ENCODE results near the gene TMEM266.

The TMEM266 gene

DNA sequence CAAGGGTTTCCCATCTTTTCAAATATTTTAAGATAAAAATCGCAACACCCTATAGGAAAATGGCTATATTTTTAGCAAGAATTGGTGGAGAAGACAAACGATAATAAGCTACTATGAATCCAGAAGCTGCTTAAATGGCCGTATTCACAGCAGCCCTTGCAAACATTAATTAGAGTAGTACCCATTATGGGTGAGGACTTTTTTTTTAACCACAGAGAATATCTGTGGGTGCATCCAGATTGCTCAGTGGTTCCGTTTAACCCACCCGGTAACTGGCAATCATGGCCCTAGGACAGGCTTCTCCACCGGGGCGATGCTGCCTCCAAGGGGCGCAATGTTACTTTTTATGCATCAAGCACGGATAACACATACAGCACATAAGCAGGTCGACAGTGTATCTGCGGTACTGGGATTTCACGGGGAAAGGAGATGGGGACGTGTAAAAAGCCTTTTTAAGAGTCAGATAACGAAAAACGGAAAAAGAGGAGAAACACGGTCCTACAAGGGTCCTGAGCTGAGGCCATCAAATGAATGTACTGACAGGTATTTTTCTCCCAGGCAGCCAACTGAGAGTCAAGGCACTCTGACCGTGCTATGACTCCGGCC lies 968 bp upstream of the TMEM266 start:
- H3K4me3 Mint-ChIP-seq: peak overlapping the region; percentile 75
- H3K27ac Mint-ChIP-seq: peak overlapping the region; percentile 49
- peaks cover 54% of the 10 kb centered on the region for H3K4me1 Mint-ChIP-seq (ENCODE audit: low read depth)
- no peaks in the 10 kb centered on the region for H3K36me3 Mint-ChIP-seq (ENCODE audit: low read depth)
- no peaks in the 10 kb centered on the region for H3K9me3 Mint-ChIP-seq
- H3K27me3 Mint-ChIP-seq: peaks cover 66% of the 10 kb centered on the region

DNA sequence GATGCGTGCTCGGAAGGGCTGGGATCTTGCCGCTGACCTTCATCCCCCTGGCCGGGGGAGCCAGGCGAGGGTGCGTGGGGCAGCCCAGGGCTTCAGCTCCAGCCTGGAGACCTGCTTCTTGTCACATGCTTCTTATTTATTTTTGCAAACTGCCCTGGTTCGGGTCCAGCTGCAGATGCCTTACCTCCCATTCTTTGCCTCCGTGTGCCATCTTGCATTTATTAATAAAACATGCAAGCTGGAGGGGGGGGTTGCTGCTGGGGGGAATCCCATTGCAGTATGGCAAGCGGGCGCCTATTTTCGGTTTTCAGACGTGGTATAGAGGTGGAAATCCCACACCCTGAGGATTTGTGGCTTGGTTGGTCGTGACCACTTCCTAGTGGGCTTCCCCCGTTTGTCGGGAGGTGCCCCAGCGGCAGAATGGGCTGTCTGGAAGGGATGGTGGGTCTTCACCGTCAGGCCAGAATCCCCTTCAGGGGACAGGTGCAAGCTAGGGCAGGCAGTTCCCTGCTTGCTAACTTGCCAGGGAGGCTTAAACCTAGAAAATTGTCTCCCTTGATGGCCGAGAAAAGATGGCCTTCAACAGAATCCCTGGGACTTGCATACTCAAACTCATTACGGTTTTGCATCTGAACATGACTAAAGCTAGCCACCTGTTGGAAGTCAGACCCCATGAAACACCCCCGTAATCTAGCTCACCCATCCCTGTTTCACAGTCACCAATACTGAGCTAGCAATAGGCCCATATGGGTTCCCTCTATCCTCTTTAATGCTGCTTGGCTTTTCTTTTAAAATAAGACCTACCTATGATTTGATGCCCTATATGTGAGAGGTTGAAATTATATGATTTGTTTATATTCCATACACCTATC lies 569 bp downstream of the TMEM266 start:
- Mint-ChIP-seq H3K4me1 (ENCODE audit: low read depth) (peaks cover 59% of the 10 kb centered on the region), H3K27me3 (peaks cover 76% of the 10 kb centered on the region), H3K4me3 (peak overlapping the region; percentile 77), H3K36me3 (ENCODE audit: low read depth) (no peaks in the 10 kb centered on the region), H3K27ac (peak overlapping the region; percentile 21), H3K9me3 (no peaks in the 10 kb centered on the region)

DNA sequence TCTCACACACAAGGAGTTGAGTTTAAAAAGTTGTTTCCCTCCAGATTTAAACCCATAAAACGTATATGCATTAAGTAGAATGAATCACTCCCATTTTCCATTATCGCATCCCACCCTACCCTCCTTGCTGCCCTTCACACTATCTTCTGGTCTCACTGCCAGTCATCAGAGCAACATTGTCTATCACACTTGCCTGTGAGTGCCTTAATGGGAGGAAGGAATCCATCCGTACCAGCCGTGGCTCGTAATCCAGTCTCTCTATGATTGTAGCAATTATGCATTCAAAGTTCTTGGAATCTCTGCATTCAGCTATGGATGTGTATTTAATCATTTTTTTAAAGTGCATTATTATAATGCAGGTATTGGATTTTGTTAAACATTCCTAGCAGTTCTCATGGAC lies 1.9 kb downstream of the TMEM266 start:
- Mint-ChIP-seq H3K9me3 (no peaks in the 10 kb centered on the region), H3K36me3 (ENCODE audit: low read depth) (no peaks in the 10 kb centered on the region), H3K4me3 (no peak overlapping the region), H3K27ac (no peak overlapping the region), H3K4me1 (ENCODE audit: low read depth) (peaks cover 64% of the 10 kb centered on the region), H3K27me3 (peaks cover 84% of the 10 kb centered on the region)

DNA sequence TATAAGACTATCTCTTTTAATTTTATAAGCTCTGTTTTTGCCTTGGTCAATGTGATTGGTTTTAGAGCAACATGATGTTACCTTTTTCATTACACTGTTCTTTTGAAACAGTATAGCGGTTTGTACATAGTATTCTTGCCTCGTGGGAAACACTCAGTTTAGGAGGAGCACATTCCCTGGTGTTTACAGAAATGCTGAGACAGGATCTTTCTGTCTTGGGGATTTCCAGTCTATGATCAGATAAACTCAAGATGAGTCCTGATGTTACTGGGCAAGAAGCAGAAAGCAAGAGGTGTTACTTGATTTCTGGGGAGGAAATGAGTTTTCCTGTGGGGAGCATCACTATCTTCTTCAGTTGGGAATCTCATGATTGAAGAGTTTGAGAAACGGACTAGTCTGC lies 2.5 kb downstream of the TMEM266 start:
- Mint-ChIP-seq H3K9me3 (no peaks in the 10 kb centered on the region), H3K27ac (no peak overlapping the region), H3K4me3 (no peak overlapping the region), H3K36me3 (ENCODE audit: low read depth) (no peaks in the 10 kb centered on the region), H3K27me3 (peaks cover 82% of the 10 kb centered on the region), H3K4me1 (ENCODE audit: low read depth) (peaks cover 58% of the 10 kb centered on the region)

DNA sequence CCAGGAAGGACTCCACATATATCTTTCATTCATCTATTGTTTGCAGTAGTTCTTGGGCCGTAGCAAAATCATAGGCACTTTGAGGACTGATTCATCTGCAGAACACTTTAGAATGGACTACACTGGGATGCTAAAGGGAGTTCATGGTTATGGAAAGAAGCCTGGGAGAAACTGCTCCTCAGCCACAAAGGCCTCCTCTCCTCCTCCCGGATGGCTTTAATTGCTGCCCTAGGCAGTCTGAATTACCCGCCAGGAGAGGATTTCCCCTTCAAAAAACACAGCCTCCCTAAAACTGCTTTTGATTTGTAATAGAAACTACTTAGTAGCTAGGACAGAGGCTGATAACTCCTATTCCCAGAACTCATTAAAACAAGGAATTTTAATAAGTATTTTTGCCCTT lies 4.6 kb downstream of the TMEM266 start:
- no peak overlapping the region for H3K27ac Mint-ChIP-seq
- peaks cover 40% of the 10 kb centered on the region for H3K4me1 Mint-ChIP-seq (ENCODE audit: low read depth)
- H3K9me3 Mint-ChIP-seq: no peaks in the 10 kb centered on the region
- H3K27me3 Mint-ChIP-seq: peaks cover 78% of the 10 kb centered on the region
- H3K36me3 Mint-ChIP-seq (ENCODE audit: low read depth): no peaks in the 10 kb centered on the region
- H3K4me3 Mint-ChIP-seq: no peak overlapping the region

DNA sequence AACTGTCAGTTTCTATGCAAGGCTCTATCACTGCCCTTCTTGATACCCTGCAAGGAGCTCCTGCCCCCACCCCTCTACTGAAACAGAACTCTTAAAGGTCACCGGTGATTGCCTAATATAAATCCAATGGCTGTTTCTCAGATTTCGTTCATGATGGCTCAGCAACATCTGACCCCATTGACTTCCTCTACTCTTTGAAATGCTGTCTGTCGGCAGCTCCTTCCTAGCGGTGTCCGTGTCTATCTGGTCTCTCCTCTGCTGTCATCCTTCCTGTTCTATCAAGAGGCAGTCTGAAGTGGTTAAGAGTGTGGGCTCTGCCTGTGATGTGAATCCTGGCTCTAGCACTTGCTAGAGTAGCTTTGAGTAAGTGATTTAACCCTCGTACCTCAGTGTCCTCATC lies 5.5 kb downstream of the TMEM266 start:
- H3K4me3 Mint-ChIP-seq: no peak overlapping the region
- no peaks in the 10 kb centered on the region for H3K9me3 Mint-ChIP-seq
- H3K27me3 Mint-ChIP-seq: peaks cover 80% of the 10 kb centered on the region
- no peak overlapping the region for H3K27ac Mint-ChIP-seq
- peaks cover 37% of the 10 kb centered on the region for H3K4me1 Mint-ChIP-seq (ENCODE audit: low read depth)
- no peaks in the 10 kb centered on the region for H3K36me3 Mint-ChIP-seq (ENCODE audit: low read depth)

- H3K4me3 Mint-ChIP-seq: no peak overlapping the region
- peaks cover 75% of the 10 kb centered on the region for H3K27me3 Mint-ChIP-seq
- no peaks in the 10 kb centered on the region for H3K9me3 Mint-ChIP-seq
- H3K36me3 Mint-ChIP-seq (ENCODE audit: low read depth): no peaks in the 10 kb centered on the region
- no peak overlapping the region for H3K27ac Mint-ChIP-seq
- H3K4me1 Mint-ChIP-seq (ENCODE audit: low read depth): peaks cover 31% of the 10 kb centered on the region
Measured at GRCh38 chr15:76065793-76066192, 6.0 kb downstream of the TMEM266 start.

GRCh38 chr15:76070192-76070591 lies 10.4 kb downstream of the TMEM266 start:
- Mint-ChIP-seq H3K9me3 (no peaks in the 10 kb centered on the region), H3K4me1 (ENCODE audit: low read depth) (peaks cover 9% of the 10 kb centered on the region), H3K4me3 (no peak overlapping the region), H3K27me3 (peaks cover 33% of the 10 kb centered on the region), H3K27ac (no peak overlapping the region), H3K36me3 (ENCODE audit: low read depth) (no peaks in the 10 kb centered on the region)

- H3K27ac Mint-ChIP-seq: no peak overlapping the region
- H3K27me3 Mint-ChIP-seq: peaks cover 25% of the 10 kb centered on the region
- H3K4me1 Mint-ChIP-seq (ENCODE audit: low read depth): peaks cover under 1% of the 10 kb centered on the region
- H3K4me3 Mint-ChIP-seq: no peak overlapping the region
- no peaks in the 10 kb centered on the region for H3K9me3 Mint-ChIP-seq
- no peaks in the 10 kb centered on the region for H3K36me3 Mint-ChIP-seq (ENCODE audit: low read depth)
Measured at GRCh38 chr15:76070921-76071635, 11.3 kb downstream of the TMEM266 start.

GRCh38 chr15:76071806-76072205 lies 12.0 kb downstream of the TMEM266 start:
- Mint-ChIP-seq H3K27ac (no peak overlapping the region), H3K36me3 (ENCODE audit: low read depth) (no peaks in the 10 kb centered on the region)

DNA sequence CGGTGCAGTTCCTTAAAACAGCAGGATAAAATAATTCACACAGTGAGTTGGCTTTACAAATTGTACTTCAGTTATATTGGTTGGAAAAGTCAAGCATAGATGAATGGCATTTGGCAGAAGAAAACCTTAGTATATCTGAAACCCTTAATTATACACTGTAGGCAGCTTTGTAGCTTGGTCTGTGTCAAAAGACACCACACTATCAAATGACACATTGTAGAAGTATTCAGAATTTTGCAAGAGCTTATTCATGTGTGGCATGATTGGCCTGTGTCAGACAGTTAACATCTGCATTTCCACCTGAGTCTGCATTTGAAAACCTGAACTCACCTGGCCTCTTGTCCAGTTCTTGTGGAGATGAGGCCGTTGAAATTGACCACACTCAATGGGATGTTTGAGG lies 13.8 kb downstream of the TMEM266 start:
- Mint-ChIP-seq H3K27me3 (peaks cover 13% of the 10 kb centered on the region), H3K9me3 (no peaks in the 10 kb centered on the region), H3K4me3 (no peak overlapping the region), H3K27ac (no peak overlapping the region), H3K4me1 (ENCODE audit: low read depth) (no peaks in the 10 kb centered on the region), H3K36me3 (ENCODE audit: low read depth) (no peaks in the 10 kb centered on the region)

More at GRCh38 chr15:76071806-76072205, 12.0 kb downstream of the TMEM266 start:
- no peaks in the 10 kb centered on the region for H3K4me1 Mint-ChIP-seq (ENCODE audit: low read depth)
- no peak overlapping the region for H3K4me3 Mint-ChIP-seq
- H3K27me3 Mint-ChIP-seq: peaks cover 19% of the 10 kb centered on the region
- no peaks in the 10 kb centered on the region for H3K9me3 Mint-ChIP-seq

- peaks cover 3% of the 10 kb centered on the region for H3K27me3 Mint-ChIP-seq
- H3K36me3 Mint-ChIP-seq (ENCODE audit: low read depth): no peaks in the 10 kb centered on the region
- H3K27ac Mint-ChIP-seq: no peak overlapping the region
- no peaks in the 10 kb centered on the region for H3K4me1 Mint-ChIP-seq (ENCODE audit: low read depth)
- H3K4me3 Mint-ChIP-seq: no peak overlapping the region
- no peaks in the 10 kb centered on the region for H3K9me3 Mint-ChIP-seq
Measured at GRCh38 chr15:76075046-76075445, 15.3 kb downstream of the TMEM266 start.

DNA sequence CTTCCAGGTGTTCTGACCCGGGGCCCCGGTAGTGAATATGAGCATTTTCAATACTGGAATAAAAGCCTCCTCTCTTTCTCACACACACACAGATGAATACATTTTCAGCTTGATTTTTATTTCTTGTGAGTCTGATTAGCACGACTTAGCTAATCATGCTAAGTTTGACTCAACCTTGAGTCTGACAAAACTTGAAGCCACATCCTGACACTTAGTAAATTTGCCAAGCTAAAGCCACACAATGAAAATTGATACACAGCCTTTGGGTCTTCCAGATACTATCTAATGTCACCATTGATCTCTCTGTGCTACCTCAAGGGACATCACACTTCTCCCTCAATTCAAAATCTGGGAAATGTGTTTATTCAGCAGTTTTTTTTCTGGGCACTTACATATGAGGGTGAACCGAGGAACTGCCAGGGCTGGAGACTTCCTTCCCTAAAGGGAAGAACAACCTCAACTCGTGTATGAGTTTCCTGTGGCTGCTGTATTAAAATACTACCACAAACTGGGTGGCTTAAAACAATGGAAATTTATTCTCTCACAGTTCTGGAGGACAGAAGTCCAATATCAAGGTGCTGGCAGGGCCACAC lies 18.6 kb downstream of the TMEM266 start:
- no peaks in the 10 kb centered on the region for H3K4me1 Mint-ChIP-seq (ENCODE audit: low read depth)

DNA sequence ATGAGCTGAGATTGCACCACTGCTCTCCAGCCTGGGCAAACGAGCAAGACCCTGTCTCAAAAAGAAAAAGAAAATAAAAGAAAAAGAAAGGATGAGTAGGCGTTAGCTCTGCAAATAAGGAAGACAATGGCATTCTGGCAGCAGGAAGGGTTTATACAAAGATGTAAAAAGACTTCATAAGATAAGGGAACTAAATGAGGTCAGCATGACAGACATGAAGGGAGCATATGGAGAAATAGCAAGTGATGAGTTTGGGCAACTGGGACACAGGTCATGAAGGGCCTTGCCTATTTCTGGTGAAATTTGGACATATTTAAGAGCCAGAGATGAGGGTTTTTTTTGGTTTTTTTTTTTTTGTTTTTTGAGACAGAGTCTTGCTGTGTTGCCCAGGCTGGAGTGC lies 24.5 kb downstream of the TMEM266 start:
- Mint-ChIP-seq H3K36me3 (ENCODE audit: low read depth) (no peaks in the 10 kb centered on the region), H3K27me3 (peaks cover 26% of the 10 kb centered on the region), H3K27ac (no peak overlapping the region), H3K9me3 (no peaks in the 10 kb centered on the region), H3K4me1 (ENCODE audit: low read depth) (no peaks in the 10 kb centered on the region), H3K4me3 (no peak overlapping the region)

More for the DNA sequence above, 18.6 kb downstream of the TMEM266 start:
- no peak overlapping the region for H3K27ac Mint-ChIP-seq
- H3K36me3 Mint-ChIP-seq (ENCODE audit: low read depth): no peaks in the 10 kb centered on the region
- H3K4me3 Mint-ChIP-seq: no peak overlapping the region
- H3K9me3 Mint-ChIP-seq: no peaks in the 10 kb centered on the region
- H3K27me3 Mint-ChIP-seq: peaks cover under 1% of the 10 kb centered on the region

- Mint-ChIP-seq H3K9me3 (no peaks in the 10 kb centered on the region), H3K4me3 (no peak overlapping the region), H3K27ac (no peak overlapping the region), H3K27me3 (peaks cover 75% of the 10 kb centered on the region), H3K36me3 (ENCODE audit: low read depth) (no peaks in the 10 kb centered on the region), H3K4me1 (ENCODE audit: low read depth) (no peaks in the 10 kb centered on the region)
Measured at GRCh38 chr15:76098685-76099084, 38.9 kb downstream of the TMEM266 start.

Measured in stimulated activated naive CD8-positive, alpha-beta T cell treated with anti-CD3 and anti-CD28 coated beads, Interleukin-15, Interleukin-2, amounts not matched to agents 100 ng/mL and 50 ng/mL, for 24 hours (primary cell).